Prostate gland (tissue), 2 donors: ENCODE data around the gene MINPP1. TPM values are rescaled to one million over a fixed set of nuclear protein-coding genes. Genes with fewer than 3 reads are reported as not detected.
A peak's percentile ranks its signal among the peaks of the same experiment; 100 is the strongest.

ENCODE experiments used
- DNase-seq: peaks from one replicate; pipeline ENCODE4 v3.0.0-alpha.2; 2019; ENCODE audit warnings: low spot score
- H3K27ac ChIP-seq, 2 donors: fragments of 200-600 bp; sonication (generic); 2 replicates each; pipeline ENCODE4 v1.5.1; 2017 to 2019
- H3K27me3 ChIP-seq: fragments of 200-600 bp; sonication (generic); replicated peaks from 2 replicates; pipeline ENCODE4 v1.5.1; 2019; ENCODE audit not compliant: insufficient read depth
- H3K36me3 ChIP-seq, 2 donors: fragments of 200-600 bp; sonication (generic); 1 replicate in 1 of 2; 2 replicates in 1 of 2; pipeline versions ENCODE4 v1.5.1 to v1.8.1; 2017 to 2019
- H3K4me1 ChIP-seq: fragments of 200-600 bp; sonication (generic); replicated peaks from 2 replicates; pipeline ENCODE4 v1.5.1; 2019
- H3K4me3 ChIP-seq, 2 donors: fragments of 200-600 bp; sonication (generic); 2 replicates each; pipeline ENCODE4 v1.5.1; 2017 to 2019
- H3K9me3 ChIP-seq: fragments of 200-600 bp; sonication (generic); 2 replicates; pipeline ENCODE4 v1.5.1; 2017
- CTCF ChIP-seq, 4 experiments: fragments of 200-600 bp in 2 of 4; fragments of 450-650 bp in 2 of 4; sonication (generic) in 2 of 4; IDR thresholded peaks; 1 replicate in 3 of 4; 2 replicates in 1 of 4; pipeline ENCODE4 v1.5.1; 2016 to 2019; ENCODE audit warnings: antibody characterized with exemption in 4 of 4, mild to moderate bottlenecking in 2 of 4, moderate library complexity in 2 of 4
- POLR2A ChIP-seq: fragments of 450-650 bp; IDR thresholded peaks from one replicate; pipeline ENCODE4 v1.6.1; 2016; ENCODE audit warnings: antibody characterized with exemption, mild to moderate bottlenecking
- POLR2AphosphoS5 ChIP-seq: sonication (generic); formaldehyde crosslinking; IDR thresholded peaks from one replicate; pipeline ENCODE4 v1.6.1; 2017; ENCODE audit warnings: antibody characterized with exemption
- WGBS: methylation state at CpG from one replicate; pipeline ENCODE4 v1.1.5; 2018; 5-methylcytosine and 5-hydroxymethylcytosine counted together
- intact Hi-C: fragments of 100-400 bp; cut with DNase I; formaldehyde crosslinking; loops from one replicate; pipeline ENCODE4 v1.14.2; 2022
- total RNA-seq, 2 donors: library from RNA; depleted of rRNA; stranded (reverse); fragments of >200 nt; gene quantifications; one replicate each; pipeline ENCODE4 v1.1.0, GENCODE V29; 2016

The MINPP1 gene
- total RNA-seq, 2 donors from 2014 or later, result 26.6 to 29.3 TPM

- Histone ChIP-seq H3K27ac (no peak overlapping the region), H3K4me3 (no peak overlapping the region), H3K4me1 (no peaks in the 10 kb centered on the region), H3K9me3 (no peaks in the 10 kb centered on the region), H3K36me3 (no peaks in the 10 kb centered on the region), H3K27me3 (no peaks in the 10 kb centered on the region)
- no peak for DNase-seq
- 86% methylated on average over 3 of the region's 3 CpGs for WGBS
- intact Hi-C loops, result no loop called here
- TF ChIP-seq POLR2A (no peak), POLR2AphosphoS5 (no peak), CTCF (IDR thresholded peaks at IDR 0.05) (no peak)
Measured at GRCh38 chr10:87518937-87519336, 14.2 kb downstream of the MINPP1 start.

- no peaks in the 10 kb centered on the region for H3K9me3 ChIP-seq
- no peaks in the 10 kb centered on the region for H3K4me1 ChIP-seq
- intact Hi-C loops, result no loop called here
- WGBS, result 91% methylated on average over 2 of the region's 2 CpGs
- H3K27ac ChIP-seq, result no peak overlapping the region
- no peaks in the 10 kb centered on the region for H3K36me3 ChIP-seq
- H3K4me3 ChIP-seq, result no peak overlapping the region
- no peak for DNase-seq
- H3K27me3 ChIP-seq, result no peaks in the 10 kb centered on the region
- TF ChIP-seq POLR2AphosphoS5 (no peak), CTCF (IDR thresholded peaks at IDR 0.05) (no peak), POLR2A (no peak)
Measured at GRCh38 chr10:87519582-87519981, 14.9 kb downstream of the MINPP1 start.

GRCh38 chr10:87523731-87524130 is 19.0 kb downstream of the MINPP1 start:
- TF ChIP-seq CTCF (IDR thresholded peaks at IDR 0.05), result no peak
- no peak for TF ChIP-seq POLR2AphosphoS5
- no peak for TF ChIP-seq POLR2A
- H3K4me1 ChIP-seq, result no peaks in the 10 kb centered on the region
- H3K9me3 ChIP-seq, result no peaks in the 10 kb centered on the region
- no peak overlapping the region for H3K4me3 ChIP-seq
- DNase-seq, result no peak
- no peaks in the 10 kb centered on the region for H3K27me3 ChIP-seq
- intact Hi-C loops, result no loop called here
- no peaks in the 10 kb centered on the region for H3K36me3 ChIP-seq
- 51% methylated on average over 2 of the region's 2 CpGs for WGBS
- H3K27ac ChIP-seq, result no peak overlapping the region

- no peaks in the 10 kb centered on the region for H3K9me3 ChIP-seq
- H3K4me3 ChIP-seq, result no peak overlapping the region
- DNase-seq, result no peak
- H3K27me3 ChIP-seq, result no peaks in the 10 kb centered on the region
- no peak overlapping the region for H3K27ac ChIP-seq
- intact Hi-C loops, result no loop called here
- no peaks in the 10 kb centered on the region for H3K36me3 ChIP-seq
- H3K4me1 ChIP-seq, result no peaks in the 10 kb centered on the region
- TF ChIP-seq CTCF (IDR thresholded peaks at IDR 0.05), result no peak
- no peak for TF ChIP-seq POLR2AphosphoS5
- TF ChIP-seq POLR2A, result no peak
Measured at GRCh38 chr10:87524296-87524695, 19.6 kb downstream of the MINPP1 start.

GRCh38 chr10:87531908-87532622 is 27.4 kb downstream of the MINPP1 start:
- no peaks in the 10 kb centered on the region for H3K27me3 ChIP-seq
- intact Hi-C loops, result loop anchor here (5.0 kb wide), 2 partner anchors 125 to 205 kb away; partner anchors contain the start of gene PAPSS2
- no peak for TF ChIP-seq POLR2AphosphoS5
- TF ChIP-seq CTCF (IDR thresholded peaks at IDR 0.05), result no peak
- TF ChIP-seq POLR2A, result no peak
- no peaks in the 10 kb centered on the region for H3K36me3 ChIP-seq
- H3K27ac ChIP-seq, result peak overlapping the region; percentile 23 to 27
- no peaks in the 10 kb centered on the region for H3K4me1 ChIP-seq
- WGBS, result 46% methylated on average over 4 of the region's 4 CpGs
- DNase-seq, result no peak
- no peaks in the 10 kb centered on the region for H3K9me3 ChIP-seq
- H3K4me3 ChIP-seq, result no peak overlapping the region
